Activated CD8-positive, alpha-beta memory T cell treated with anti-CD3 and anti-CD28 coated beads, Interleukin-2, amount 50 U/mL, for 24 hours (primary cell): ENCODE results near the gene AGPAT1.
"Not testable (repeated sequence)": the region's sequence is repeated elsewhere in the genome, so short reads cannot be mapped to it uniquely, and the experiment has no call there.

Source experiments
- DNase-seq: peaks from one replicate; pipeline ENCODE4 v3.0.0-alpha.2; 2020; ENCODE audit errors: extremely low read depth

The AGPAT1 gene

DNA sequence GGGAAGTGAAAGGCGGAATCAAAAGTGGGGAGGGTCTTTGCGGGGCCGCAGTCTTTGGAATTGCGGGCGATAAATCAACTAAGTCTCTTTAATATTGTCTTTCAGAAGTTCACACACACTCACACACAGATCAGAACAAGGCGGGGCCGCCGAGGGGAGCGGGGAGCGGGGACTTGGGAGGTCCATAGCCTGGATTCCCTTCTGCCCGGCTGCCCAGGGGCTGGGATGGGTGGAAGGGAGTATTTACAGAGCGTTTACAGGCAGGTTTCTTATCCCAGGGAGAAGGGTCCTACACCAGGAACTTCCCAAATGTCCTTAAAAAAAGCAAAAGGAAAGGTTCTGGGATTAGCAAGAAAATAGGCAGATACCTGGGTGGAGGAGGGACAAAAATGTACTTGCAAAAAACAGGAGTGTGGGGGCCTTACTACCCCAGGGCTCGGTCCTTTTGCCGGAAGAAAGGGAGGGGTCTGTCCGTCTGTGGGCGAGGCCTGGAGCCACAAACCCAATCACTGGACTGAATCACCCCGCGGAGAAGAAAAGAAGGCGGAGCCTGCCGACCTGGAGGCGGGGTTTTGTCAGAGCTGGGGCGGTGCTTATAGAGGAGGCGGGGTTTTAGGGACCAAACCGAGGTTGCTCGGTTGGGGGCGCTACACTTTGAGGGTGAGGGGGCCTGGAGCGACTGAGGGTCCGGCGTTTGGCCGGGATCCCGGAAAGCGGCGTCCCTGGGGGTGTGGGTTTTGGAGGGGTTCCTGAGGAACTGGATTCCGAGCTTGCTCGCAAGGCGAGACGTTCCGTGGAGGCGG is 27.4 kb downstream of the AGPAT1 start:
- DNase-seq: peak; percentile 36

DNA sequence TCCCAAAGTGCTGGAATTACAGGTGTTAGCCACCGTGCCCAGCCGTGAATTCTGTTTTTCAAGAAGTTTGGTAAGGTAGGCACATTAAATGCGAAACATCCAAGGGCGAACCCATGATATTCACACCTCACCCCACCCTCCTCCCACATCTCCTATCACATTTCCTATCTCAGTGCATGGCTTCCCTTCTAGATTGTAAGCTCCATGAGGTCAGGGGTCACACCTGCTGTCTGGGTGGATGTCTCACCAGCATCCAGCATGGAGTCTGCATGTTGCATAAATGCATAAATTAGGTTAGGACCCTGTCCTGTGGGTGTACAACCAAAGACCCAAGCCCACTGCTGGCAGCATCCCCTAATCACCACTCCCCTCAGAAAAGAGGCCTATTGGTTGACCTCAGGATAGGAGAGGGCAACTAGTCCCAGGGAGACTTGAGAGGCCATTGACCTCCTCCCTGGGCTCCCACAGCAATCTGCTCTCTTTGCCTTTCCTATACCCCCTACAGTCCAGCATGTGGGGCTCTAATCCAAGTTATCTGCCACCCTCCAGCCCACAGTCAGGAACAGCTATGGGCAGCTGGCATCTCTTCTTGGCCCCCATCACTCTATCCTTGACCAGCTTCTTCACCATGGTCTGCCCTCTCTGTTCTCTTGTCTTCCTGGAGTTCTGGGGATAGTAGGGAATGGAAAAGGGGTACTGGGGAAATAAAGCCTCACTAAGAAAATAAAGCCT is 28.3 kb downstream of the AGPAT1 start:
- no peak for DNase-seq

DNA sequence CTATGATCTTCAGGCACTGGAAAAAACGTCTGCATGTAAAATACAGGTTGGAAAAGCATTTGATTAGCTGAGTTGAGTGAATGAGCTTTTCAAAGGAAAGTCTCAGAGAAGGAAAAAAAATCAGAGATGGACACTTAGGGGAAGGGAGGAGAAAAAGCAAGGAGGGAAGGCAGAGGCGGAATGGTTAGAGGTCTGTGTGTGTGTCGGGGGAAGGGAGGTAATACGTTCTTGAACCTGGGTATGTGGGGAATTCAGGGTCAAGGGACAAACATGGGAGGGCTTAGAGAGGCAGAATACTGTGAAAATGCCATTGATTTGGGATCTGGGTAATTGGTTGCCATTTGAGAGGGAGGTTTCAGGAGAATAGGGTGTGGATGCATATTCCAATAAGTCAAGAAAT is 29.2 kb downstream of the AGPAT1 start:
- DNase-seq: no peak

DNA sequence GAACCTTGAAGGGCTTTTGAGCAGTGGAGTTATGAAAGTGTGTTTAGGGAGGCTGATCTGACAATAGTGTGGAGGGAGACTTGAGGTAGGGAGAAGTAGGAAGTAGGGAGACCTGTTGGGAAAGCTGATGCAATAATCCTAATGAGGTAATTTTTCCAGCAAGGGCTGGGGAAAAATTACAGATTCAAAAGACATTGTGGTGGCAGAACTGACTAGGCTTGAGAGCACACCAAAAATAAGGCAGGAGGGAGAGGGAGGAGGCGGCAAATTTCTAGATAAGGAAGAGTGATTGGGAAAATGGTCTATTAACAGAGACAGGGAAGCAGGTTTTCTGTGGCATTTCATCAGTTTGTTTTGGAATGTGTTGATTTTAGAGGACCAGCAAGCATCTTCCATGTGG is 29.6 kb downstream of the AGPAT1 start:
- DNase-seq: no peak

DNA sequence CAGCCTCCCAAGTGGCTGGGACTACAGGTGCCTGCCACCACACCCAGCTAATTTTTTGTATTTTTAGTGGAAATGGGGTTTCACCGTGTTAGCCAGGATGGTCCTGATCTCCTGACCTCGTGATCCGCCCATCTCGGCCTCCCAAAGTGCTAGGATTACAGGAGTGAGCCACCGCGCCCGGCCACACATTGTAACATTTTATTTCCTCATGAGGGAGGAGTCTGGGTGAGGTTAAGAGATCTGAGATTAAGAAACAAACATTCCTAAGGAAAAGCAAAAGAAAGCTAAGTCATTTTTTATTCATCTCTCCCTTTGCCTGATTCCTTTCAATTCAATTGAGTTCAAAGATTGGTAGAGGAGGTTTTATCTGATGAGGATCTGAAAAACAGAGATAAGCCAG is 31.6 kb downstream of the AGPAT1 start:
- DNase-seq: not testable (repeated sequence)

DNA sequence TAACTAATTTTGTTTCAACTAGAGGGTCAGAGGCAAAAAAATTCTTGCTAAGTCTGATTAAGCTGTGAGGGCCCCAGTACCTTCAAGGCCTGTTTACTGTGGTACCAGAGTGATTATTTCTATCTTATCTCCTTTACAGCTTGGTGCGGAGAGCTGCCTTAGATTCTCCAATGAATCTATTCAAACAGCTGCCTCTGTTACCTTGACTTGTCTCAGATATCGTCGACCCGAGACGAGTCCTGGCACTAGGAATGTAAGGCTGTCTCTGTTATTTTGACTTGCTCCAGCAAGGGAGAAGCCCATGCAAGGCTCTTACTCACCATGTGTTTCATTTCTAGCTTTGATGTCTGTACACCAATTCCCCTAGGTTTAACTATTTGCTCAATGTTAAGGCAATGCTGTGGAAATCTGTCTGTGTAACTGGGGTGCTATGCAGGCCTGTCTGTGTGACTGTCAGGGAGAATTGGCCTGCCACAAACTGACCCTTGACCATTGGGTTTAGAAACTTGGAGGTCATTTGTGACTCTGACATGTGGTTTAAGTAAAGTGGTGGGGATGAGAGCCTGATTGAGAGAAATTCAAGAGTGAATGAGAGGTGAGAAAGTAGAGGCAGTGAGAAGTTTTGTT is 35.4 kb downstream of the AGPAT1 start:
- DNase-seq: no peak

DNA sequence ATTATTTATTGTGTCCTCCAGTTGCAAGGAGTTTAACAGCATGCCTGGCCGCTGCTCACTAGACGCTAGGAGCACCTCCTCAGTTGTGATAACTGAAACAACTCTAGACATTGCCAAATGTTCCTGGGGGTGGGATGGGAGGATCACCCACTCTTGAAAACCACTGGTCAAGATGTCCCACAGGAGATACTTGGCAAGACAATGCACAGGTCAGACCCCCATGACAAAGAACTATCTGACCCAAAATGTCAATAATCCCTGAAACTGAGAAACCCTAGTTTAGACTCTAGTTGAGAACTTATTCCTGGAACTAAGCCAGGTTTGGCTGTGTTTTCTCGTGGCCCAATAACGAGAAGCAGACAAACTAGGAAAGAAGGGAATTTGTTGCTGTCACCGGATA is 36.3 kb downstream of the AGPAT1 start:
- DNase-seq: no peak

DNA sequence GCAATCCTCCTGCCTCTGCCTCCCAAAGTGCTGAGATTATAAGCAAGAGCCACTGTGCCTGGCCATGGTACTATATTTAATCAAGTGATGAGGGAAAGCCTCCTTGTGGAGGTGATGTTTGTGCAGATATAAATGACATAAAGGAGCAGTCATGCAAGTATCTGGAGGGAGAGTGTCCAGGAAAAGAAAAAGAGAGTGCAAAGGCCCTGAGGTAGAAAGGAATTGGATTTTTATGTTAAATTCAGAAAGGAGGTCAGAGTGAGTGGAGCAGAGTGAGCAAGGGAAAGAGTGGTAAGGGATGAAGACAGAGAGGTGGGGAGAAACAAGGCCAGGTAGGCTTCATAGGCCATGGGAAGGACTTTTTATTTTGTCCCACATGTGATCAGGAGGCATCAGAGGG is 38.4 kb downstream of the AGPAT1 start:
- DNase-seq: no peak

DNA sequence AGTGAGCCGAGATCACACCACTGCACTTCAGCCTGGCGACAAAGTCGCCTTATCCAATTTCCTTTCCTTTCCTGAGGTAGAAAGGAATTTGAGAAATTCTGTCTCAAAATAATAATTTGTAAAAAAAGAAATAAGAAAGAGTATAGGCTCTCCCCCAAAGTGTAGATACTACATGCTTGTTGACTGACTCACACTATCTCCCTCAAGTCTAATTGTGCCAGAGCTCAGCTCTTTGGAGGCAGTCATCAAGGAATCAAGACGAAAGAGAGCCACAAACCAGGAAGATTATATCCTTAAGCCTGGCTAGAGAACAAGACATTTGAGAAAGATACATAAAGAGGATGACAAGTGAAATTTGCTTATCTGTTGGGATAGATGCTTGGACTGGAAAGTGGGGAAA is 42.1 kb downstream of the AGPAT1 start:
- DNase-seq: no peak

DNA sequence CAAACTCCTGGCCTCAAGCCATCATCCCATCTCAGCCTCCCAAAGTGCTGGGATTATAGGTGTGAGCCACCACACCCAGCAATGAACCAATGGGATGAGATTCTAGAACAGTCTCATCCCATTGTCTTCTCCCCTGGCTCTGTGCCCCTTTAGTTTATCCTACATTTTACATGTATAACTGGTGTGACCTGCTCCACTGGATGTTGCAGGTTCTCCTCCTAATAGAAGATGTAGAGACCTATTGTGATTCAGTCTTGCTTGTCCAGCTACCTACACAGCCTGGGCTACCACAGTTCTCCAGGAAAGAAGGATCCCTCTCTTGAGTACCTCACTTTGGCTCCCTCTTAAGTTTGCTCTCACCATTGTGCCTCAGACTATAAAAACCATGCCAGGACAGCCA is 43.8 kb downstream of the AGPAT1 start:
- DNase-seq: no peak

DNA sequence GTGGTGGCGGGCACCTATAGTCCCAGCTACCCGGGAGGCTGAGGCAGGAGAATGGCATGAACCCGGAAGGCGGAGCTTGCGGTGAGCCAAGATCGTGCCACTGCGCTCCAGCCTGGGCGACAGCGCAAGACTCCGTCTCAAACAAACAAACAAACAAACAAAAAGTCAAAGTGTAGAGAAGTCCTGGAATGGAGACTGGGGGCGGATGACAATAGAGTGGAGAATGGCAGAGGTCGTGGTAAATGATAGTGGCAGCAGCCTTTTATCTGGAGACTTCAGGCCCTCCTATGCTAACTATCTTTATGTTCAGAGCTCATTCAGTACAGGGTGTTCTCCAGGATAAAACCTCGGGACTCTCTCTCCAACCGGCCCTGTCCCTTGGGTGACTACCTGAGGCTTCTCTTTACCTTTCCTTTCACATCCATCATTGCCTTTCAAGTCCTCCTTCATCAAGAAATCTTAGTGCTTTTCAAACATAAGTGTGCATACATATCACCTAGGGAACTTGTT is 44.4 kb downstream of the AGPAT1 start:
- DNase-seq: no peak

DNA sequence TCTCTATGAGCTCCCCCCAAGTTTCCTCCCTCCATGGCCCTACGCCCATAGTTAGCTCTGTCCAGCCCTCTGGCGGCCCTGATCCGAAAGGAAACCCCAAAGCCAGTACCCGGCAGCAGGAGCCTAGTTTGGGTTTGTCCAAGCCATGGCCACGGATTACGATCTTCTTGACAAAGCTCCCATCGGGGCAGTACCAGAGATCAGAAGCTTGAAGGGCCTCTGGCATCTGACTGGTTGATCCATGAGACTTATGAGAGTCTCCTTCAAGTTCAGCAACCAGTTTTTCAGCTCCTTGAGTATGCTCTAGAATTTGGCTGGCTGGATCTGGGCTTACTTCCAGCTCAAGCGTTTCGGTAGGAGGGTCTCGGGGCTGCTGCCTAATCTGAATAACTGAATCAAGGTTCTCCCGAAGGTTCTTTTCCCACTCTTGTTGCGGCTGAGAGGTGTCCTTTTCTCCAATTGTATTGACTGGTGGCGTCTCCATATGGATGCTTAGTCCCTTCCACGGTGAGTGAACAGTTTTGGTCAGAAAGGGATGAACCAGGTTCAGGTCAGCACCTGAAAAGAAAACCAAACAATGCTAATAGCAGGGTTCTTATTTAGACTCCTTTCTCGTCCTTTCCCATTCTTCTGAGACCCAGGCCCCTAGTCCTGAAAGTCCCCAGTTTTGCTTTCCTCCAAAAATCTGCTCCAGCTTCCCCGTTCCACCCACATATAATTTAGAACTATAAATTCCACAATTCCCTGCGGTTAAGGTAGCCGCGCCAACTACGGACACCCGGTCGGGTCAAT is 46.4 kb downstream of the AGPAT1 start:
- no peak for DNase-seq

DNA sequence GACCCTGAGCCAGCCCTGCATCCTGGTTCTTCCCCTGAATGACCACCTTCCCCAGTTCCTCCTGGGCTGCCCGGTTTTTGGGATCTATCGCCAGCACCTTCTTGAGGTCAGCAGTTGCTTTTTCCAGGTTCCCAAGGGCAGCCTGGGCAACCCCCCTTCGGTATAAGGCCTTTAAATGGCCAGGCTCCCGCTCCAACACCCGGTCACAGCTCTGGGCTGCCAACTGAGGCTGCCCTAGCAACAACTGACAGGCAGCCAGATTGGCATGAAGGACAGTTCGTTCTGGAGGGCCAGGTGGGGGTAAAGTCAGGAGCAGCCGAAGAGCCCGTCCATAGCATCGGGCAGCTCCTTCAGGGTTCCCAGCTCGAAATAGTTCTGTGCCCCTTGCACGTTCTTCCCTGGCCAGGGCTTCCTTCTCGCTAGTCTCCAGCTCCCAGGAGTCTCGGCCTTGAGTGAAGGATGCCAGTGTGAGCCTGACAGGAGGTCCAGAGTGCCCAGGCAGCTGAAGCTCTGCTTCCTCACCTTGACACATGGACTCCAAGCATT is 47.1 kb downstream of the AGPAT1 start:
- DNase-seq: no peak

DNA sequence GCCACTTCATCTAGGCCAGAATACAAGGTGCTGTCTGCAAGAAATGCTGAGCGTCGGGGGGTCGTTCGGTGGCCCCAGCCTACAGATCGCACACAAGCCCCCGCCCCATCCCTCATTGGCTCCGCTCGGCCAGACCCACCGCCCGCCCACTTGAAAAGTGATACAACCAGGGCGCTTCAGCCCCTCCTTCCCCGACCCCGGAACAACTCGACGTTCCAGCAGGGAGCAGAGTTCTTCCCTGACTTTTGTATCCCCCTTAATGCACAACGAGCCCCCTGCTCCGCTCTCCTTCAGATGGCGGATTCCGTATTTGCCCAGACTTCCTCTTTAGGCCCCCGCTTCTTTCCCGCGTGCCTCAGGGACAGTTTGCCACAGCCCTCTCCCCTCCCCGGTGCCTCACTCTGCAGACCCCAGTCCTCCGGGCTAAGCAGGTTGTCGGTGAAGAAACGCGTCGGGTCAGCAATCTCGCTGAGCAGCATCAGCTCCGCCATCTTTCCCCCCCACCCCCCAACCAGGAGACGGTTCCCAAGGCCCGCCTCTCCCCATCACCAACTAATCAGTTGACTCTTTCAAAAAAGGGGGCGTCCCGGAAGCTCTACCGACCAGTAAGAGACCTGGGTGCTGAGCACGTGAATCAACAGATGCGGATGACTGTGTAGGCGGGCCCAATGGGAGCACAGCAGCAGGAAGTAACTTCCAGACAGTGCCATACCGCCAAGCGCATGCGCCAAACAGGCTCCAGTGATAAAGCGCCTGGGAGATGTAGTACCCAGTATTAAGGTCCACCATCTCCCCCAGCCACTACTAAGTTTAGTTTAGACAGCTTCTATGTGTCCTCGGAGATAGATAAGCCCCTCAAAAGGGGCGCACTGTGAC is 47.9 kb downstream of the AGPAT1 start, which contains the start of gene ATF6B:
TSS of gene ATF6B (minus strand) at position 530 of the 876 bp plus-strand sequence. CDS start at position 491, 39 bp downstream.
- peak; percentile 96 for DNase-seq

DNA sequence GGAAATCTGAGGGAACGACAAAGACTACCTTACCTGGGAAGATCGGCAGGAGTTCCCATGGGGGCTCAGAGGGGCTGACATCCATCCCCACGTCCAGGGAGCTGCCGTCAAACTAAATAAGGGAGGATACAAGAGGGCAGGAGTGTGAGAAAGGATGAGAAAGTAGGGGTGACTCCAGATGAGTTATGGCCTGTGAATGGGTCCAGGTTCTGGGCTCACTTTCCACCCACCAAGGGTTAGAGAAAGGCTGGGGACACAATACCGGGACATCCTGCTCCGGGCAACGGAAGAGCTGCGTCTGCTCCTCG is 48.5 kb downstream of the AGPAT1 start:
- DNase-seq: no peak

DNA sequence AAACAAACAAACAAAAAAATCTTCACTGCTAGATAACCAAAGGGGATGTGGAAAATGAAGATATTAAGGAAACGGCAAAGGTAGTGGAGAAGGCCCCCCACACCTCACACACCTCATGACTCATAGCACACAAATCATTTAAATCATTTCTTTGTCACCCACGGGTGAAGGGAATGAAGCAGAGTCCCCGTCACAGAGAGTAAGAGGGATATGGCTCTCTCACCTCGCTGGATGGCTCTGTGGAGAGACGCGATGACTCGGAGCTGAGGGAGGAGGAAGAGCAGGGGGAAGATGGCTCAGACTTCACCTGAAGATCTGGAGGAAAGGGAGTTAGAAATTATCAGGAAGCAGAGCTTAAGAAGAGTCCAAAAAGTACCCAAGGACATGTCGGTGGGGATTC is 49.0 kb downstream of the AGPAT1 start:
- DNase-seq: no peak

DNA sequence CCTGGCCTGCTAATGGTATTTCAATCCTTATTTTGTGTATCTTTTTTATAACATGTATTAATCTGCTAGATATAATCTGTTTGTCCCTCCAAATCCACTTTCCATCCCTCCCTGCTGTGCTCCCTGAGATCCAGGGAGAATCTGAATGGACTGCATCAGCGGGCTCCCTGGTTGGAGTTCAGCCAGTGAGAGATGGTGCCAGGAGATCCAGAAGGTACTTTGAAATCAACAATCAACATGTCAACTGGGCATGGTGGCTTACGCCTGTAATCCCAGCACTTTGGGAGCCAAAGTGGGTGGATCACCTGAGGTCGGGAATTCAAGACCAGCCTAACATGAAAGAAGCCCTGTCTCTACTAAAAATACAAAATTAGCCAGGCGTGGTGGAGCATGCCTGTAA is 52.2 kb downstream of the AGPAT1 start:
- DNase-seq: no peak

DNA sequence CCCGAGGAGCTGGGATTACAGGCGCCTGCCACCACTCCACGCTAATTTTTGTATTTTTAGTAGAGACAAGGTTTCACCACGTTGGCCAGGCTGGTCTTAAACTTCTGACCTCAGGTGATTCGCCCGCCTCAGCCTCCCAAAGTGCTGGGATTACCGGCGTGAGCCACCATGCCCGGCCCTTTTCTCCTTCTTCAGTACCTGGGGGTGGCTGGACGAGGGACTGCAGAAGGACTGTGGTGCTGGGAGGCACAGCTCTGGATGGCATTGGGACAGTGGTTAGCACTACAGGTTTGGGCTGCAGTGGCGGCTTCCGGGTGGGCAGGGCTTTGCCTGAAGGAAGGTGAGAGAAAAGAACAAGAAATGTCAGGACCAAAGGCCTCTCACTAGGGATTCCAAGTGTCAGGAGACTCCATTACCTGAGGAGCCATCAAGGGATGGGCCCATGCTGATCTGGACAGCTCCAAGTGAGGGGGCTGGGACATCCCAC is 55.3 kb downstream of the AGPAT1 start:
- no peak for DNase-seq

DNA sequence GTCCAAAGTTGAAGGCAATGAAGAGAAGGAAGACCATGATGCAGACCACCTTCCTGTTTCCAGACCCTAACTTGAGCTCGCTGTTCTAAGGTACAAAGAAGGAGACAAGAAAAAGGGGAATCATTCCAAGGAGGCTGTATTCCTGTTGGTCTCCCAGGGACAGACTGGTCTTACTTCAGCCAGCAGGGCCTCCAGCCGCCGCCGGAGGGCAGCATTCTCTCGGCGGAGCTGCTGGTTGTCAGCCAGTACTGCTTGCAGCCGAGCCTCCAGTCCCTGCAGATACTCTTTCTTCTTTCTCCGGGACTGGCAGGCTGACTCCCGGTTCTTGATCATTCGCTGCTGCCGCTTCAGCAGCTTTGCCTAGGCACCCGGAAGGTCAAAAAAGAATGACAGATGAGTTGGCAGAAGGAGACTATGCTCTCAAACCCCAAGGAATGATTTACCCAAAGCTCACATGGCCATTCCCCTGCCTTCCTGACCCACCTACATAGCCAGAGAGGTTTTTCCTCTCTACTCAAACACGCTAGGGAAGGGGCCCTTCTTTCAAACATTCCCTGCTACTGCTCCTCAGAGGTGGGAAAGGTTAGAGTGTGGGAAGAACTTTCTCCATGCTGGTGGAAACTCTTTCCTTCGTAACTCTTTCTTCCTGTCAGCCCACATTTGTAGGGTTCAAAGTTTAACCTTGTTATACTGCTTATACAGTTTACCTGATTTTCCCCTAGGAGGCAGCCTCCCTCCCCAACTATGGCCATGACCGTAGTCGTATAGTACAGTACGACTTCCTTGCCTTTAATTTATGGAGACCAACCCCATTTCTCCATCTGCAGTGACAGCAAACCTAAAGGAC is 56.9 kb downstream of the AGPAT1 start:
- DNase-seq: peak; percentile 28
